ENCODE results near the gene CAVIN4.

CAVIN4 gene

DNA sequence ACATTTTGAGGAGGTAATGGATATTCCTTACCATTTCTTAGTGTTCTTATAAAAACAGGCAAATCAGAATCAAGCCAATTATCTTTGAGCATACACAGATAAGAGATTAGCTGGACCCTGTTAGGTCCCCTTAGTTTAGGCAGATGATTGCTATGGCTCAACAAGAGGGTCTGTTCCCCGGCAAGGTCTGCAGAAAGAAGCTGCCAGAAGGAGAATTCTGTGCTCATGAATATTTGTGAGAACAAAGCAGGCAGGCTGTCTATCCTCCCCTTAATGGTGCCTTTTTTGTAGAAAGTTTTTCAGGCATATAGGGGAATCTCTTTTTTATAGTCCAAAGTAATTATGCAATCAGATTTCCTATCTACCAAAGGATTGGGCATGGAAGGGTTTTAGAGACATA lies 27.5 kb downstream of the CAVIN4 start:
- H3K79me2 ChIP-seq (ENCODE audit: control insufficient read depth, insufficient read depth, low read length, unreplicated experiment), result no peaks in the 10 kb centered on the region
- no peaks in the 10 kb centered on the region for H3K36me3 ChIP-seq (ENCODE audit: insufficient read depth, low read length)
- no peak overlapping the region for H3K4me3 ChIP-seq (ENCODE audit: low read depth, low read length)
- H3K4me1 ChIP-seq (ENCODE audit: control insufficient read depth, insufficient read depth, low read length, unreplicated experiment), result peaks cover 2% of the 10 kb centered on the region
- no peak overlapping the region for H3K27ac ChIP-seq (ENCODE audit: low read depth, low read length)
- peaks cover 21% of the 10 kb centered on the region for H3K27me3 ChIP-seq (ENCODE audit: insufficient read depth, low read length)
- H2AFZ ChIP-seq (ENCODE audit: low read length, unreplicated experiment), result no peak overlapping the region

- Histone ChIP-seq H3K36me3 (ENCODE audit: insufficient read depth, low read length) (no peaks in the 10 kb centered on the region), H3K27ac (ENCODE audit: low read depth, low read length) (no peak overlapping the region), H3K27me3 (ENCODE audit: insufficient read depth, low read length) (no peaks in the 10 kb centered on the region), H3K4me1 (ENCODE audit: control insufficient read depth, insufficient read depth, low read length, unreplicated experiment) (no peaks in the 10 kb centered on the region), H2AFZ (ENCODE audit: low read length, unreplicated experiment) (no peak overlapping the region), H3K4me3 (ENCODE audit: low read depth, low read length) (no peak overlapping the region), H3K79me2 (ENCODE audit: control insufficient read depth, insufficient read depth, low read length, unreplicated experiment) (no peaks in the 10 kb centered on the region)
Measured at GRCh38 chr9:100619194-100619593, 41.3 kb downstream of the CAVIN4 start.

- no peak overlapping the region for H2AFZ ChIP-seq (ENCODE audit: low read length, unreplicated experiment)
- H3K4me1 ChIP-seq (ENCODE audit: control insufficient read depth, insufficient read depth, low read length, unreplicated experiment), result no peaks in the 10 kb centered on the region
- H3K4me3 ChIP-seq (ENCODE audit: low read depth, low read length), result no peak overlapping the region
- no peaks in the 10 kb centered on the region for H3K27me3 ChIP-seq (ENCODE audit: insufficient read depth, low read length)
- H3K27ac ChIP-seq (ENCODE audit: low read depth, low read length), result no peak overlapping the region
- H3K79me2 ChIP-seq (ENCODE audit: control insufficient read depth, insufficient read depth, low read length, unreplicated experiment), result no peaks in the 10 kb centered on the region
- H3K36me3 ChIP-seq (ENCODE audit: insufficient read depth, low read length), result no peaks in the 10 kb centered on the region
Measured at GRCh38 chr9:100619665-100620064, 41.8 kb downstream of the CAVIN4 start.

- no peaks in the 10 kb centered on the region for H3K79me2 ChIP-seq (ENCODE audit: control insufficient read depth, insufficient read depth, low read length, unreplicated experiment)
- H3K27ac ChIP-seq (ENCODE audit: low read depth, low read length), result no peak overlapping the region
- H3K27me3 ChIP-seq (ENCODE audit: insufficient read depth, low read length), result peaks cover 5% of the 10 kb centered on the region; the same call in 1 of the 2 replicates
- H3K4me1 ChIP-seq (ENCODE audit: control insufficient read depth, insufficient read depth, low read length, unreplicated experiment), result no peaks in the 10 kb centered on the region
- no peak overlapping the region for H2AFZ ChIP-seq (ENCODE audit: low read length, unreplicated experiment)
- no peaks in the 10 kb centered on the region for H3K36me3 ChIP-seq (ENCODE audit: insufficient read depth, low read length)
- no peak overlapping the region for H3K4me3 ChIP-seq (ENCODE audit: low read depth, low read length)
Measured at GRCh38 chr9:100623969-100624368, 46.1 kb downstream of the CAVIN4 start.

DNA sequence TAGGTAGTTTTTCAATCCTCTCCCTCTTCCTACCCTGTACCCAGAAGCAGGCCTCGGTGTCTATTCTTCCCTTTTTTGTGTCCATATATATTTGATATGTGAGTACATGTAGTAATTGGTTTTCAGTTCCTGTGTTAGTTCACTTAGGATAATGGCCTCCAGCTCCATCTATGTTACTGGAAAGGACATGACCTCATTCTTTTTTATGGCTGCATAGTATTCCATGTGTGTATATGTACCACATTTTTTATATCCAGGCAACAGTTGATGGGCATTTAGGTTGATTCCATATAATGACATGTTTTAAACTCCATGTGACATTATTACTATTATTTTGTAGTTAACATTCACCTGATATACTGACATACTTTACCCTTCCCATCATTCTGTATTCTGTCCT lies 49.1 kb downstream of the CAVIN4 start:
- Histone ChIP-seq H3K4me1 (ENCODE audit: control insufficient read depth, insufficient read depth, low read length, unreplicated experiment) (no peaks in the 10 kb centered on the region), H3K4me3 (ENCODE audit: low read depth, low read length) (no peak overlapping the region), H3K36me3 (ENCODE audit: insufficient read depth, low read length) (no peaks in the 10 kb centered on the region), H3K27me3 (ENCODE audit: insufficient read depth, low read length) (peaks cover 26% of the 10 kb centered on the region), H2AFZ (ENCODE audit: low read length, unreplicated experiment) (no peak overlapping the region), H3K79me2 (ENCODE audit: control insufficient read depth, insufficient read depth, low read length, unreplicated experiment) (no peaks in the 10 kb centered on the region), H3K27ac (ENCODE audit: low read depth, low read length) (no peak overlapping the region)

DNA sequence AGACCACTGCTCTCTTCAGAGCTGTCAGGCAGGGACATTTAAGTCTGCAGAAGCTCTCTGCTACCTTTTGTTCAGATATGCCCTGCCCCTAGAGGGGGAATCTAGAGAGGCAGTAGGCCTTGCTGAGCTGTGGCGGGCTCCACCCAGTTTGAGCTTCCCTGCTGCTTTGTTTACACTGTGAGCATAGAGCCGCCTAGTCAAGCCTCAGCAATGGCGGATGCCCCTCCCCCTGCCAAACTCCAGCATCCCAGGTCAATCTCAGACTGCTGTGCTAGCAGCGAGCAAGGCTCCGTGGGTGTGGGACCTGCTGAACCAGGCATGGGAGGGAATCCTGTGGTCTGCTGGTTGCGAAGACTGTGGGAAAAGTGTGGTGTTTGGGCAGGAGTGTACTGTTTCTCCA lies 59.9 kb downstream of the CAVIN4 start:
- H3K36me3 ChIP-seq (ENCODE audit: insufficient read depth, low read length), result no peaks in the 10 kb centered on the region
- no peak overlapping the region for H2AFZ ChIP-seq (ENCODE audit: low read length, unreplicated experiment)
- peaks cover 2% of the 10 kb centered on the region; the same call in 1 of the 2 replicates for H3K27me3 ChIP-seq (ENCODE audit: insufficient read depth, low read length)
- H3K4me1 ChIP-seq (ENCODE audit: control insufficient read depth, insufficient read depth, low read length, unreplicated experiment), result no peaks in the 10 kb centered on the region
- H3K27ac ChIP-seq (ENCODE audit: low read depth, low read length), result no peak overlapping the region
- H3K79me2 ChIP-seq (ENCODE audit: control insufficient read depth, insufficient read depth, low read length, unreplicated experiment), result no peaks in the 10 kb centered on the region
- H3K4me3 ChIP-seq (ENCODE audit: low read depth, low read length), result no peak overlapping the region

All from ACC112 (cell line).